ENCODE measurements around the gene ATXN1L. TPM values are rescaled to one million over a fixed set of nuclear protein-coding genes. Genes with fewer than 3 reads are reported as not detected.
A peak's percentile ranks its signal among the peaks of the same experiment; 100 is the strongest.
"Not testable (repeated sequence)": the region's sequence is repeated elsewhere in the genome, so short reads cannot be mapped to it uniquely, and the experiment has no call there.

The ATXN1L gene, protein sequence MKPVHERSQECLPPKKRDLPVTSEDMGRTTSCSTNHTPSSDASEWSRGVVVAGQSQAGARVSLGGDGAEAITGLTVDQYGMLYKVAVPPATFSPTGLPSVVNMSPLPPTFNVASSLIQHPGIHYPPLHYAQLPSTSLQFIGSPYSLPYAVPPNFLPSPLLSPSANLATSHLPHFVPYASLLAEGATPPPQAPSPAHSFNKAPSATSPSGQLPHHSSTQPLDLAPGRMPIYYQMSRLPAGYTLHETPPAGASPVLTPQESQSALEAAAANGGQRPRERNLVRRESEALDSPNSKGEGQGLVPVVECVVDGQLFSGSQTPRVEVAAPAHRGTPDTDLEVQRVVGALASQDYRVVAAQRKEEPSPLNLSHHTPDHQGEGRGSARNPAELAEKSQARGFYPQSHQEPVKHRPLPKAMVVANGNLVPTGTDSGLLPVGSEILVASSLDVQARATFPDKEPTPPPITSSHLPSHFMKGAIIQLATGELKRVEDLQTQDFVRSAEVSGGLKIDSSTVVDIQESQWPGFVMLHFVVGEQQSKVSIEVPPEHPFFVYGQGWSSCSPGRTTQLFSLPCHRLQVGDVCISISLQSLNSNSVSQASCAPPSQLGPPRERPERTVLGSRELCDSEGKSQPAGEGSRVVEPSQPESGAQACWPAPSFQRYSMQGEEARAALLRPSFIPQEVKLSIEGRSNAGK
- 10 to 100 TPM in 3 of 6 donors, 1 to 10 TPM in 3; 7.2 to 44.9 (median 10.2) TPM for polyA plus RNA-seq (ENCODE audit: low read depth in 6 of 6)

DNA sequence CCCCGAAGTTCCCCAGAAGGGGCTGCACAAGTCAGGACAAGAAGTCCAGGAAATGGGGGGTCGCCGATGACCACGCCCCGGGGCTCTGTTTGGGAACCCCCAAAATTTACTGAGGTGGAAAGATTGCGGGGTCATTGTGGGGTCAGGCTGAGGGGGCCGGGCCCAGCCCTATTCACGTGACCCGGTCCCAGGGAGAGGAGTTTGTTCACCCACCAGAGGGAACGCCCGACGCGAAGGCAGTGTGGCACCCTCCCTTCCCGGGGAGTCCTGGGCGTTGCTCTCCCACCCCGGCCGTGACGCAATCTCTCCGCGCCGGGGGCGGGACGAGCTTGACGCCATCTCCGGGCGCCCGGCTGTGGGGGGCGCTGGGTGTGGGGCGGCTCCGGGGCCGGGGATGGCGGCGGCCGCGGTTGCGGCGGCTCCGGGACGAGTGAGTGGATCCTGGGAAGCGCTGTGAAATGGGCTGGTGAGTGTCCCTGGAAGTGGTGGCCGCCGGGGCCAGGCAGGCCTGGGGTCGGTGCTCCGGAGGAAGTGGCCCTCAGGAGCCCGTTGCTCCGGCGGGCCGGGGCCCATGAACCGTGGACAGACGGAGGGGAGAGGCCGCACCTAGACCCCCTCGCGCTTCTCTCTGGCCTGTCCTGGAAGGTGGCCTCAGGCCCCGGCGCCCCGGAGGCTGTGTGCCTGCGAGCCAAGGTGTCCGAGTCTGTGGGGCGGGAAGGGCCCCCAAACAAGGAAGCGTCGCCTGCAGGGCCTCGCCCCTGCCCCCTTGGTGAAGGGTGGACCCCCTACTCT is at the start of gene ATXN1L:
Gene ATXN1L (plus strand): TSS at position 338 of the 792 bp plus-strand sequence. CDS start 3,765 bp downstream, outside the sequence.
- peaks cover 44 to 65% (median 55%) of the 10 kb centered on the region in 3 donors for H3K4me1 Mint-ChIP-seq
- peak within 1 kb of the TSS; percentile 98 to 100 (median 99) for H3K27ac Mint-ChIP-seq
- no peaks in the 10 kb centered on the region for H3K27me3 Mint-ChIP-seq
- no peaks in the 10 kb centered on the region for H3K9me3 Mint-ChIP-seq
- peaks cover 10 to 29% of the 10 kb centered on the region in 2 donors for H3K36me3 Mint-ChIP-seq
- ATAC-seq (ENCODE audit: low read depth in 2 of 2) (peak; percentile 87 to 90), DNase-seq (peak; percentile 95)
- peak within 1 kb of the TSS; percentile 93 to 99 (median 98) for H3K4me3 Mint-ChIP-seq

DNA sequence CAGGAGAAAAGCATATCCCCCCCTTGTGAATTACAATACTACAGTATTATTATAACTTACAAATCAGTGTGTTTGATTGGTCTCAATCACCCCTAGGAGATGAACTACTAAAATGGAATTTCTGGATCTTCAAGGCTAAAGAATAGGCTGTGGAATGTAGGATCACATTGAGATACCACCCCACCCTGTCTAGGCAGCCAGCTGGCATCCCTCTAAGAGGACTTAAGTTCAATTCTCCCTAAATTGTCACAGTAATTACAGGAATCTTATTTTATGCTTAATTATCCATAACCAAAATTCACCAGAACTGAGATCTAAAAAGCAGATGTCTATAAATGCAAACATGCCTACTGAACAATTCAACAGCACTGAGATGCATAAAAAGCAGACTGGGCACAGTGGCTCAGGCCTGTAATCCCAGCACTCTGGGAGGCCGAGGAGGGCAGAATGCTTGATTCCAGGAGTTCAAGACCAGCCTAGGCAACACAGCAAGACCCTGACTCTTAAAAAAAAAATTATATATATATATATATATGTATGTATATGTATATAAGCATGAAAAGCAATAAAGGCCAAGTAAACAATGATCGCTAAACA is 49.2 kb upstream of the ATXN1L start:
- no peak overlapping the region for H3K4me3 Mint-ChIP-seq
- peaks cover 0 to 6% of the 10 kb centered on the region in 2 donors for H3K36me3 Mint-ChIP-seq
- H3K27ac Mint-ChIP-seq = peak overlapping the region in 1 of 6 donors; percentile 32

DNA sequence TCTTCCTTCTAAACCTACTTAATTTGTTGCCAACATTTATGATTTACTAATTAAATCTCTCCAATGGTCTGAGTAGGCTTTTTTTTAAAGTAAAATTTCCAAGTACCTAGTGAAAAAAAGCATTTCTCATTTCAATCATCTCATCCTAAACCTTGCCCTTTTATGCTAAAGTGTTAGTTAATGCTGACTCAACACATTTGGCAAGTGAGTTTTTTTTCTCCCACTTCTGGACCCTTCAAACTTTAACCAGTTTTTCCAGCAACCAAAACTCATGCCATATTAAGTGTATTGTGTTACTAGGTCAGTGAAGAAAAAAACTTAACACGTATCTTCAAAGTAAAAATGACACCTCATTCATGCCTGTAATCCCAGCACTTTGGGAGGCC is 42.5 kb upstream of the ATXN1L start:
- Mint-ChIP-seq H3K36me3 (peaks cover 0 to 7% of the 10 kb centered on the region in 2 donors), H3K27me3 (no peaks in the 10 kb centered on the region), H3K4me1 (peaks cover 12 to 34% (median 18%) of the 10 kb centered on the region in 3 donors), H3K27ac (peak overlapping the region in 3 of 6 donors; percentile 15 to 84 (median 28)), H3K4me3 (peak overlapping the region in 1 of 8 donors; percentile 15), H3K9me3 (no peaks in the 10 kb centered on the region)
- DNase-seq = no peak
- no peak for ATAC-seq (ENCODE audit: low read depth in 2 of 2)

More for the DNA sequence above, 49.2 kb upstream of the ATXN1L start:
- DNase-seq (no peak), ATAC-seq (ENCODE audit: low read depth in 2 of 2) (no peak)
- Mint-ChIP-seq H3K4me1 (peaks cover 28 to 52% (median 45%) of the 10 kb centered on the region in 3 donors), H3K27me3 (no peaks in the 10 kb centered on the region), H3K9me3 (no peaks in the 10 kb centered on the region)

DNA sequence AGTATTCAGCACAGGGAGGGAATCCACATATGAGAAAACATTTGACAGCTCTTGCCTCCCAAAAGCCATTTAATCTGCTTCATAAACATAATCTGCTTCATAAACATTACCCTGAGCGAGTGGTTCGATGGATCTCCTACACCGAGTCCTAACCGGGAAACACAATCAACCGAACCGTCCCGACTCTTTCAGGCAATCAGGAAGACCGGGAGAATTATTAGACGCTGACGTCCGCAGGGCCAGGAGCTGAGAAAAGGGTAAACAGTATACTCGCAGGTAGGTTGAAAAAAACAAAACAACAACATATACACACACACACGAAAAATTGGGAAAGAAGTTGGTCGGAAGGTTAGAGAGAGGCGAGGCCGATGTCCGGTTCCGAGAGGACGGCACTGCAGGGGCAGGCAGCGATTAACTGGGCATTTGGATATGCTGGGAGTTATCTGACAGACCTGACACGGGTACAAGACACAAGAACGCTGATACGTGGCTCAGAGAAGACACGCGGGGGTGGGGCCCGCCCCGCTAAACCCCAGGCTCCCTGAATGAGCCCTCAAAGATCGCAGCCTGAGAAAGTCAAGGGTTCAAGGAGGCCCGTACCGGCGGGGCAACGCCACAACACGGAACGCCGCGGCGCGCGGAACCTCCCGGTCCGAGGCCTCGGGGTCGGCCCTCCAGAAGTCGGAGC is 37.7 kb upstream of the ATXN1L start:
- Mint-ChIP-seq H3K36me3 (peaks cover 0 to 13% of the 10 kb centered on the region in 2 donors), H3K4me1 (peaks cover 9 to 39% (median 23%) of the 10 kb centered on the region in 3 donors), H3K4me3 (peak overlapping the region; percentile 91 to 100 (median 99)), H3K27ac (peak overlapping the region; percentile 98 to 100 (median 100)), H3K9me3 (peaks cover 0 to 2% (median 0%) of the 10 kb centered on the region in 7 donors), H3K27me3 (no peaks in the 10 kb centered on the region)
- DNase-seq (no peak), ATAC-seq (ENCODE audit: low read depth in 2 of 2) (peak; percentile 16 to 21)

DNA sequence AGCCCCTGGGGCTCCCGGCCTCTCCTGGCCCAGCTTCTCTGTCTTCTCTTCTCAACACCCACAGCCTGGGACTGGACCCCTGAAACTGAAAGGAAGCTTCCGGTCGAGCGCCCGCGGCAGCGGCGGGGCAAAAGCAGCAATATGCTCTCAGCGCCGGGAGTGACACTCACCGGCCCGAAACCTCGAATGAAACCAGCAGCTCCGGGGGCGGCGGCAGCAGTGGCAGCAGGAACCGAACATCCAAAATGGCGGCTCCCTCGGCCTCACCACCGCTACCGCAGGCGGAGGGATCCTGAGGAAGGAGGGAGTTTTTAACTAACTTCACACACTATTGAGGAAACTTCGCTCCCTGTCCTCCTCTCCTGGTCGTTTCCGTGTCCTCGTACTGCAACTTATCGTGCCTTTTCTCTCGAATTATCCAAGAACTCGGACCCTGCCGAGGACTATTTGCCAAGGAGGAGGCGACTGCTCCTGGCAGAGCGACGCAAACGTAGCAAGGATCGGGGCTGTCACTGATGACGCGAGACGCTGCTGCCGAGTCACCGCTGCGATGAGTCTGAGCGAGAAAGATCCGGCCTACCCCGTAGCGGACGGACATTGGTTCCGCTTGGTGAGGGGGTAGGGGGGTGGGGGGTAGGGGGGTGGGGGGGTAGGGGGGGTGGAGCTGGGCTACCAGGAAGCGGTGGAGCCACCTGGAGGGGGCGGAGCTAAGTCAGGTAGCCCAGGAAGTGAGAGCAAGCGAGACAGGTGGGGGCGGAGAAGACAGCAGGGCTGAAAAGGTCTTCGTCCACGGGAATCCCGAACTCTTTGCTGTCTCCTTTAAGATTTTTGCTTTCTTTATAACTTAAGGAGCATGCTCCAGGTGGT is 37.0 kb upstream of the ATXN1L start, which contains the start of gene AP1G1:
Gene AP1G1 (minus strand): TSS at position 242 of the 867 bp plus-strand sequence. CDS start 19,355 bp downstream, outside the sequence.
- ATAC-seq (ENCODE audit: low read depth in 2 of 2) = peak; percentile 89
- Mint-ChIP-seq H3K36me3 (peaks cover 0 to 13% of the 10 kb centered on the region in 2 donors), H3K27ac (peak within 1 kb of the TSS; percentile 100), H3K27me3 (no peaks in the 10 kb centered on the region), H3K4me3 (peak within 1 kb of the TSS; percentile 91 to 100 (median 99)), H3K4me1 (peaks cover 9 to 36% (median 23%) of the 10 kb centered on the region in 3 donors), H3K9me3 (peaks cover 0 to 2% (median 0%) of the 10 kb centered on the region in 7 donors)
- DNase-seq = peak; percentile 93

DNA sequence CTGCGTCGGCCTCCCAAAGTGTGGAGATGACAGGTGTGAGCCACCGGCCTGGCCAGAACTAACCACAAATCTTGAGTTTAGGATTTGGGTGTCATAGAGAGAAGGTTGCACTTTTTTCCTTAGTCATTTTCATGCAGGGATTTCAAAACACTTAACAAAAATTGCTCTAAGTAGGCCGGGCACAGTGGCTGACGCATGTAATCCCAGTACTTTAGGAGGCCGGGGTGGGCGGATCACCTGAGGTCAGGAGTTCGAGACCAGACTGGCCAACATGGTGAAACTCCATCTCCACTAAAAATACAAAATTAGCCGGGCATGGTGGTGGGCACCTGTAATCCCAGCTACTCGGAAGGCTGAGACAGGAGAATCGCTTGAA is 35.6 kb upstream of the ATXN1L start:
- H3K9me3 Mint-ChIP-seq; DNase-seq; ATAC-seq (ENCODE audit: low read depth in 2 of 2); H3K27me3 Mint-ChIP-seq: not testable (repeated sequence)
- Mint-ChIP-seq H3K4me3 (peak overlapping the region in 7 of 8 donors; percentile 35 to 100 (median 97)), H3K4me1 (peaks cover 9 to 25% (median 16%) of the 10 kb centered on the region in 3 donors), H3K36me3 (peaks cover 0 to 13% of the 10 kb centered on the region in 2 donors), H3K27ac (peak overlapping the region in 5 of 6 donors; percentile 100)

DNA sequence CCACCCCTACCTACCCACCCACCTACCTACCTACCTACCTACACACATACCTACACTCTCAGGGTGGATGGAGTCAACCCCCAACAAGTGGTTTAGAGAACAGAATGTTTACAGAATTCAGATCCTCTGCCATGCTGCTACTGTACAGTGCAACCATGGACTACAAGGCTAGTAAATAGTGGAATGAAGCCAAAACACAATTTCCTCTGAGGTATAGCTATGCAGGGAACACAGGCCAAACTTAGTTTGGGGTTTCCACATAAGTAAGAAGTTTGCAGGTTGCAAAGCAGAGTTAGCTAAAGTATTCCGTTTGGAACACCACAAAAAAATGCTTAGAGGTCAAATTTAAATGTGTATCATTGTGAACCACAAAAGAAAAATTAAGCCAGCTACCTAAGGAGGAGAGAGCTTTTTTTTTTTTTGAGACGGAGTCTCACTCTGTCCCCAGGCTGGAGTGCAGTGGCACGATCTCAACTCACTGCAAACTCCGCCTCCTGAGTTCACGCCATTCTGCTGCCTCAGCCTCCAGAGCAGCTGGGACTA is 34.4 kb upstream of the ATXN1L start:
- Mint-ChIP-seq H3K4me1 (peaks cover 9 to 24% (median 15%) of the 10 kb centered on the region in 3 donors), H3K27ac (no peak overlapping the region), H3K36me3 (peaks cover 0 to 13% of the 10 kb centered on the region in 2 donors), H3K4me3 (peak overlapping the region in 1 of 8 donors; percentile 57), H3K9me3 (peaks cover 0 to 2% (median 0%) of the 10 kb centered on the region in 7 donors), H3K27me3 (no peaks in the 10 kb centered on the region)
- DNase-seq (no peak), ATAC-seq (ENCODE audit: low read depth in 2 of 2) (no peak)

DNA sequence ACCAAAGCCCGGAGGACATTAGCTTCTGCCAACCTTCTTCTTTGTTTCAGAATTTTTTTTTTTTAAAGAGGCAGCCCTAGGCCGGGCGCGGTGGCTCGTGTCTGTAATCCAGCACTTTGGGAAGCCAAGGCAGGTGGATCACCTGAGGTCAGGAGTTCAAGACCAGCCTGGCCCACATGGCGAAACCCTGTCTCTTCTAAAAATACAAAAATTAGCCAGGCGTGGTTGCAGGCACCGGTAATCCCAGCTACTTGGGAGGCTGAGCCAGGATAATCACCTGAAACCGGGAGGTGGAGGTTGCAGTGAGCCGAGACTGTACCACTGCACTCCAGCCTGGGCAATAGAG is 28.6 kb upstream of the ATXN1L start:
- H3K27me3 Mint-ChIP-seq; H3K4me1 Mint-ChIP-seq; ATAC-seq (ENCODE audit: low read depth in 2 of 2); H3K9me3 Mint-ChIP-seq; H3K36me3 Mint-ChIP-seq; DNase-seq; H3K4me3 Mint-ChIP-seq: not testable (repeated sequence)
- peak overlapping the region in 1 of 6 donors; percentile 85 for H3K27ac Mint-ChIP-seq

DNA sequence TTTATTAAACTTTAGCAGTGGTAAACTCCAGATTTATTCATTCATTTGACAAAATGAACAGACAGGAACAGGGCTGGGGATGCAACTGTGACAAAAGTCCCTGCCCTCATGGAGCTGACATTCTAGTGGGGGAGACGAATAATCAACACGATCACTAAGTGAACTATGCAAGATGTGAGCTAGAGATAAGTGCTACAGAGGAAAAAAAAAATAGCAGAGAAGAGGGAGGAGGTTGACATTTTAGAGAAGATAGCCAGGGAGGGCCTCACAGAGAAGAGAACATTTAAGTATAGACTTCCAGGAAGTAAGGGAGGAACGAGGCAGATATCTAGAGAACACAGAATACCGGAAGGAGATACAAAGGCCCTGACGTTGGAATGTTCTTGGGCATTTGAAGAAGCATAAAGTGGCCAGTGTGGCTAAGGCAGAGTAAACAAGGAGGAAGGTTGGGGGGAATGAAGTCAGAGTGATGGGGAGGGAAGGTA is 19.2 kb upstream of the ATXN1L start:
- Mint-ChIP-seq H3K4me1 (peaks cover 0 to 3% (median 0%) of the 10 kb centered on the region in 3 donors), H3K36me3 (no peaks in the 10 kb centered on the region), H3K9me3 (no peaks in the 10 kb centered on the region), H3K27ac (peak overlapping the region in 2 of 6 donors; percentile 26 to 57), H3K4me3 (peak overlapping the region in 1 of 8 donors; percentile 65), H3K27me3 (no peaks in the 10 kb centered on the region)
- DNase-seq = no peak
- no peak for ATAC-seq (ENCODE audit: low read depth in 2 of 2)

DNA sequence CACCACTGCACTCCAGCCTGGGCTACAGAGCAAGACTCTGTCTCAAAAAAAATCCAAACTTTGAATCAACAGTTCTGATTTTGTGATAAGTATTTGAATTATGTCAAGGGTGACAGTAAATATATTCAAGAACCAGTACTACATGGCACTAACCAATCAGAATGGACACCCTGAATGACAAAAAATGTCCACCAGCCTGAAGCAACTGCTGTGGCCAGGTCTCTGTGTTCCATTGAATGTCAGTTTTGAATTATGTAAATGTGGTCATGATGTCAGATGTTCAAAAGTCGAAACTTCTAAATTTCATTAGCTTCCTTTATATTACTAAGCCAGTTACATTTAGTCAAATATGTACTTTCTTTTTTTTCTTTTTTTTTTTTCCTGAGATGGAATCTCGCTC is 15.4 kb upstream of the ATXN1L start:
- no peak for ATAC-seq (ENCODE audit: low read depth in 2 of 2)
- H3K27me3 Mint-ChIP-seq = no peaks in the 10 kb centered on the region
- H3K4me3 Mint-ChIP-seq = no peak overlapping the region
- H3K36me3 Mint-ChIP-seq = no peaks in the 10 kb centered on the region
- H3K9me3 Mint-ChIP-seq = no peaks in the 10 kb centered on the region
- no peak for DNase-seq
- peaks cover 0 to 3% (median 0%) of the 10 kb centered on the region in 3 donors for H3K4me1 Mint-ChIP-seq
- H3K27ac Mint-ChIP-seq = no peak overlapping the region

DNA sequence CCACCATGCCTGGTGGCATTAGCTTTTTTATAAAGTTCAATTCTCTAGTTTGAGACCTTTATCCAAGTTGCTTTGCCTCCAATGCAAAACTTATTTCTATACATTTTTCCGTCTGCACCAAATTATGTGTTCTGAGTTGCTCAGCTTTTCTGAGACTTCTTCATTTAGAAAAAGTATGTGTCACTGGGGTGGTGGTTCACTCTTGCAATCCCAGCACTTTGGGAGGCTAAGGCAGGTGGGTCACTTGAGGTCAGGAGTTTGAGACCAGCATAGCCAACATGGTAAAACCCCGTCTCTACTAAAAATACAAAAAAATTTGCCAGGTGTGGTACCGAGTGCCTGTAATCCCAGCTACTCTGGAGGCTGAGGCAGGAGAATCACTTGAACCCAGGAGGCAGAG is 14.1 kb upstream of the ATXN1L start:
- H3K4me3 Mint-ChIP-seq; DNase-seq; H3K4me1 Mint-ChIP-seq; ATAC-seq (ENCODE audit: low read depth in 2 of 2); H3K27me3 Mint-ChIP-seq; H3K36me3 Mint-ChIP-seq; H3K9me3 Mint-ChIP-seq: not testable (repeated sequence)
- peak overlapping the region in 1 of 6 donors; percentile 82 for H3K27ac Mint-ChIP-seq

All from naive B cell (primary cell).